Measurements from ENCODE around the gene PCYT1B.

GRCh38 chrX:24684048-24684447, 36.9 kb upstream of the PCYT1B start:
- TF ChIP-seq ATF2 (tag by site-specific recombination; IDR thresholded peaks at IDR 0.05; ENCODE audit: low read depth) (no peak), PBX3 (CRISPR knock-in tag; IDR thresholded peaks at IDR 0.05) (no peak), ZNF114 (tag by site-specific recombination; IDR thresholded peaks at IDR 0.05) (no peak), TCF7L2 (IDR thresholded peaks at IDR 0.05; ENCODE audit: borderline replicate concordance, low read depth, low read length) (no peak), ZBTB7A (tag by site-specific recombination; IDR thresholded peaks at IDR 0.05; ENCODE audit: low read depth) (no peak), ZNF18 (tag by site-specific recombination; IDR thresholded peaks at IDR 0.05) (no peak), KLF9 (tag by site-specific recombination; IDR thresholded peaks at IDR 0.05; ENCODE audit: low read depth) (no peak), CTCF (tag by site-specific recombination; IDR thresholded peaks at IDR 0.05) (no peak), YY1 (tag by site-specific recombination; IDR thresholded peaks at IDR 0.05) (no peak), ZNF639 (tag by site-specific recombination; IDR thresholded peaks at IDR 0.05) (no peak)
